ENCODE results near the gene ZNF444. TPM values are rescaled to one million over a fixed set of nuclear protein-coding genes. Genes with fewer than 3 reads are reported as not detected.
A peak's percentile ranks its signal among the peaks of the same experiment; 100 is the strongest.
"Not testable (repeated sequence)": the region's sequence is repeated elsewhere in the genome, so short reads cannot be mapped to it uniquely, and the experiment has no call there.

Gene ZNF444
- 30.2 and 36.6 TPM in 2 replicates for total RNA-seq (2014; rRNA removed; shearing (Covaris generic))

DNA sequence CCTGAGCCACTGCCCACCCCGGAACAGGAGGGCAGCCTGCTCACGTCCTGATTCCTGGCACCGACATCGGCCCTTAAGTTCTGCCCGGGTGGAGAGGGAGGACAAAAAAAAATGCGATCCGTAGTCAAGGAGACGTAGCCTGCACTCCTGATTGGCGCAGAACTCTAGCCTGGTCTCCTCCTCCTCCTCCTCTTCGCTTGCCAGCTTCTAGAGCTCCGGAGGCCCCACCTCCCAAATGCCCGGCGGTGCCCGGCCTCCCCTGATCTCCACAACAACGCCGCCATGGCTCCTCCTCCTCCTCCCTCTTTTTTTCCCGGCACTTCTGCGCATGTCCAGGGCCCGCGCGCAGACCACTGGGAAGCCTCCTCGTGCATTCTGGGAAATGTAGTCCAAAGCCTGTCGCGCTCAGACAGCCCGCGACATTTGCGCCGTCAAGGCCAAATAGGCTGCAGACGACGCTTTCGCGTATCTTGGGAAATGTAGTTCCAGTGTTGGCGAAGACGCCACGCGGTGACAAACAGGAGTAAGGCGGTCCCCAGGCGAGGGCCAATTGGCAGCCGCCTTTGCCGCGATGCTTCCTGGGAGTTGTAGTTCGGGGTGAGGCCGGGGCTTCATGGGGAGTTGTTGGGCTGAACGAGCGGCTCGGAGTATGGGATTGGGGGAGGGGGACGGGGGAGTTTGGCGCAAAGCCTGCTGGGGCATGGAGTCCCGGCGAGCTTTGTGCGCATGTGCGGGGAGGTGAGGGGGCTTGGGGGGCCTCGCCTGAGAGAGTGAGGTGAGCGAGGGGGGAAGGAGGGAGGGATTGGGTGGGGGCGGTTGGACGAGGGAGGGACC lies at the start of gene ZNF444:
ZNF444 (plus strand) TSS at position 705 of the 834 bp plus-strand sequence. CDS start 5,625 bp downstream, outside the sequence.
- in situ Hi-C loops (cut with HindIII; ENCODE audit: low sequenced_read_pairs) = no loop called here
- peak; percentile 99 for DNase-seq (ENCODE audit: low spot score)

DNA sequence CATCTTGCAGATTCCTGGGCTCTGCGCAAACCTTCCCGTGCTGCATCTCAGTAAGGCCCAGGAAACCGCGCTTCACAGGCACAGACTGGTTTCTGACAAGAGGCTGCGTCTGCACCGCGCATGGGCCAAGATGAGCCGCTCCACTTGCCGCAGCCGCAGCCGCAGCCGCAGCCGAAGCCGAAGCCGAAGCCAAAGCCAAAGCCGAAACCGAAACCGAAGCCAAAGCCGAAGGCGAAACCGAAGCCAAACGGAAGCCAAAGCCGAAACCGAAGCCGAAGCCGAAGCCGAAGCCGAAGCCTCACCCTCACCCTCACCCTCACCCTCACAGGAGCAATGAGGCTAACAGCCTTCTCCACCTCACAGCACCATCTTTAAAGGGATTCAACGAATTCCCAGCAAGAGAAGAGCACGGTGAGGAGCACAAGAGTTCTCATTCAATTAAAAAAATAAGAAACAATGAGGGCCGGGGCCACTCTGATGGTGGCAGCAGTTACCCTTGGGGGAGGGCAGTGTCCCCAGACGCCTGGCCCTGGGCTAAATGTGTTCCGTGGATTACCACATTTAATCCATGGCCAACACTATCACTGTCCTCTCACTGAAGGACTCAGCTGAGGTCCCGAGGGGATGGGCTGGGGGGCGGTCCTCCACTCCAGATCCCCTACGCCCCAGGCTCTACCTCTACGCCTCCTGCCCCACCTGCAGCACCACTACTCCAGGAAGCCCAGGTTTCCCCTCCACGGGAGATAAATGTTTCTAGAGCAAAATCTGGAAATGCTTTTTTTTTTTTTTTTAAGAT lies 49.1 kb upstream of the ZNF444 start:
- DNase-seq (ENCODE audit: low spot score) = no peak
- in situ Hi-C loops (cut with HindIII; ENCODE audit: low sequenced_read_pairs) = no loop called here

DNA sequence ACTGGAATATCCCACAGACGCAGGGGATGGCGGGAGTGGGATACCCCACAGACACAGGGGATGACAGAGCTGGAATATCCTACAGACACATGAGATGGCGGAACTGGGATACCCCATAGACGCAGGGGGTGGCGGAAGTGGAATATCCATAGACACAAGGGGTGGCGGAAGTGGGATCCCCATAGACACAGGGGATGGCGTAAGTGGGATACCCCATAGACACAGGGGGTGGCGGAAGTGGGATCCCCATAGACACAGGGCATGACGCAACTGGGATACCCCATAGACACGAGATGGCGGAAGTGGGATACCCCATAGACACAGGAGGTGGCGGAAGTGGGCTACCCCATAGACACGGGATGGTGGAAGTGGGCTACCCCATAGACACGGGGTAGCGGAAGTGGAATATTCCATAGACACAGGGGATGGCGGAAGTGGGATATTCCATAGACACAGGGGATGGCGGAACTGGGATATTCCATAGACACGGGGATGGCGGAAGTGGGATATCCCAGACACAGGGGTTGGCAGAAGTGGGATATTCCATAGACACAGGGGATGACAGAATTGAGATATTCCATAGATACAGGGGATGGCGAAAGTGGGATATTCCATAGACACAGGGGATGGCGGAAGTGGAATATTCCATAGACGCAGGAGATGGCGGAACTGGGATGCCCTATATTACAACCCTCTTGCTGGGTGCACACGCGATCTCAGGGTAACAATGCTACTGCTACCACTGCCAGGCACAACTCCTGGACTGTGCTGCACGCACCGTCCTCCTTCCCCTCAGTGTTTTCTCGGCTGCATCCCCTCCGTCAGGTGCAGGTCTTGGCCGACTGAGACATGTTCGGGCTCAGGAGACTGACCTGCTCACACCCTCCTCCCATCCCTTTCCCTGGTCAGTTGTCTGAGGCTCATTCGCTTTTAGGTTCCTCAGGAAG lies 48.1 kb upstream of the ZNF444 start:
- no peak for DNase-seq (ENCODE audit: low spot score)
- in situ Hi-C loops (cut with HindIII; ENCODE audit: low sequenced_read_pairs) = no loop called here

DNA sequence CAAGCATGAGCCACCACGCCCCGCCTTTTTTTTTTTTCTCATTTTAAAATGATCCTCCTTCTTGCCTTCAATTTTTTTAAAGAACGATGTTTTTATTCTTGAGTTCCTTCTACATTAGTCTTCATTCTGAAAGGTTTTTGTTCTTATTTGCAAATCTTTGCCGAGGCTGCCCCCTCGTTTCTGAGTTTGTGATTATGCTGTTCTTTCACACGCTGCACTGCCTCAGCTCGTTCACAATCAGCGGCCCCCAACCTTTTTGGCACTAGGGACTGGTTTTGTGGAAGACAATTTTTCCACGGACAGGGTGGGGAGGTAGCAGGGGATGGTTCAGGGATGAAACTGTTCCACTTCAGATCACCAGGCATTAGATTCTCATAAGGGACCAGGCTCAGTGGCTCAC lies 46.6 kb upstream of the ZNF444 start:
- DNase-seq (ENCODE audit: low spot score) = no peak
- in situ Hi-C loops (cut with HindIII; ENCODE audit: low sequenced_read_pairs) = no loop called here

DNA sequence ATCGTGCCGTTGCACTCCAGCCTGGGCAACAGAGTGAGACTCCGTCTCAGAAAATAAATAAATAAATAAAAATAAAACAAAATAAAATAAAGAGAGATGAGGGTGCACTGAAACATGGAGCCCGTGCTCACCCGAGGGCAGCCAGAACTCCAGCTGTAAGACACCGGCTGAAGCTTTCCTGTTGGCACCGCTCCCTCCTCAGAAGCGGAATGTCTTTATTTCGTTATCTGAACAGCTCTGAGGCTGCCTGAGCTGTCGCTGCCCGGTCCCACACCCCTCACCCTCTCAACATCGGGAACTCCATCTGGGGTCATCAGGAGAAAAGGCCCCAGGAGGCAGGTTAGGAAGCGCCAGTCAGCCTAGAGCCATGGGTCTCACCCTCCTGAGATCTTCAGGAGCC lies 44.4 kb upstream of the ZNF444 start:
- in situ Hi-C loops (cut with HindIII; ENCODE audit: low sequenced_read_pairs) = no loop called here

DNA sequence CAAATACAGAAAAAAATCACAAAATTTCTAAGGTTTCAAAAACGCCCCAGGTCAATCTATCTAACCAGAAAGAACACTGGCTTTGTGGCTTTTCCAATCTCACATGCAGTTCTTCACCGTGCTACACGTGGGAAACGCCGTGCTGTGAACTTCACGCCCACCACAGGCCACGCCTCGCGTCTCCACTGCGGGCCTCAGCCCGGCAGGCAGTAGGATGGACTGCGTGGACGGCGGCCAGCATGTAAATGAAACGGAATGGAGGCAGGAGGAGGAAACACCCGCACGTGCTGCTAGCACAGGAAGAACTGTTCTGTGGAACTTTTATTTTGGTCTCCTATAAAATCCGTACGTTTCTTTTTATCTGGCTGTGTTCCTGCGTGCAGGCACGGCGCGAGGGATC lies 43.8 kb upstream of the ZNF444 start:
- in situ Hi-C loops (cut with HindIII; ENCODE audit: low sequenced_read_pairs) = no loop called here
- DNase-seq (ENCODE audit: low spot score) = no peak

More for the DNA sequence above, 44.4 kb upstream of the ZNF444 start:
- DNase-seq (ENCODE audit: low spot score) = no peak

DNA sequence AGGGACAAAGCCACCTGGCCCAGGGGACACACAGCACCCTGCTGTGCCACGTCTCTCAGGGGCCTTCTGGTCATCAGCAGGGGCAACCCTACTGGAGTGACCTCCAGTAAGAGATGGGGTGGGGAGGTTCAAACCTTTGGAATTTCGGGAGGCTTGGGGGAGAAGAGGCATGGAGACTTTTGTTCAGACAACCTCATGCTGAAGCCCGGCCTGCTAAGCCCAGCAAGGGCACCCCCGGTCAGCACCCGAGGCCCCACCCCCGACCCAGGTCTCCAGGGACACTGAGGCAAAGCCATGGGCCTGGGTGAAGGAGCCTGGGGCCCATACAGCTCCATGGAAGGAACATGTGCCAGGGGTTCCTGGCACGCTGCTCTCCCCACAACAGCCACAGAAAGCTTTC lies 43.3 kb upstream of the ZNF444 start:
- DNase-seq (ENCODE audit: low spot score) = no peak
- in situ Hi-C loops (cut with HindIII; ENCODE audit: low sequenced_read_pairs) = no loop called here

DNA sequence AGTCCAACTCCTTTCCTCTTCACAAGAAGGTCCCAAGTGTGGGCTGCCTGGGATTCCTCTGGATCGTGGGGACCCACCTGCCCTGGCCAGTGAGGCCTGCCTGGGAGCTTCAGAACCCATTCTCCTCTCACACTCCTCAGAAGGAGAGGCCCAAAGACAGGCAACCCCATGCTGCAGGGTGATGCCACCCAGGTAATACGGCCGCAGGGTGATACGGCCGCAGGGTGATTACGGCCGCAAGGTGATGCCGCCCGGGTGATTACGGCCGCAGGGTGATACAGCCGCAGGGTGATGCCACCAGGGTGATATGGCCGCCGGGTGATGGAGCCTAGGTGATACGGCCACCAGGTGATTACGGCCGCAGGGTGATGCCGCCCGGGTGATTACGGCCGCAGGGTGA lies 42.9 kb upstream of the ZNF444 start:
- in situ Hi-C loops (cut with HindIII; ENCODE audit: low sequenced_read_pairs); DNase-seq (ENCODE audit: low spot score): not testable (repeated sequence)

DNA sequence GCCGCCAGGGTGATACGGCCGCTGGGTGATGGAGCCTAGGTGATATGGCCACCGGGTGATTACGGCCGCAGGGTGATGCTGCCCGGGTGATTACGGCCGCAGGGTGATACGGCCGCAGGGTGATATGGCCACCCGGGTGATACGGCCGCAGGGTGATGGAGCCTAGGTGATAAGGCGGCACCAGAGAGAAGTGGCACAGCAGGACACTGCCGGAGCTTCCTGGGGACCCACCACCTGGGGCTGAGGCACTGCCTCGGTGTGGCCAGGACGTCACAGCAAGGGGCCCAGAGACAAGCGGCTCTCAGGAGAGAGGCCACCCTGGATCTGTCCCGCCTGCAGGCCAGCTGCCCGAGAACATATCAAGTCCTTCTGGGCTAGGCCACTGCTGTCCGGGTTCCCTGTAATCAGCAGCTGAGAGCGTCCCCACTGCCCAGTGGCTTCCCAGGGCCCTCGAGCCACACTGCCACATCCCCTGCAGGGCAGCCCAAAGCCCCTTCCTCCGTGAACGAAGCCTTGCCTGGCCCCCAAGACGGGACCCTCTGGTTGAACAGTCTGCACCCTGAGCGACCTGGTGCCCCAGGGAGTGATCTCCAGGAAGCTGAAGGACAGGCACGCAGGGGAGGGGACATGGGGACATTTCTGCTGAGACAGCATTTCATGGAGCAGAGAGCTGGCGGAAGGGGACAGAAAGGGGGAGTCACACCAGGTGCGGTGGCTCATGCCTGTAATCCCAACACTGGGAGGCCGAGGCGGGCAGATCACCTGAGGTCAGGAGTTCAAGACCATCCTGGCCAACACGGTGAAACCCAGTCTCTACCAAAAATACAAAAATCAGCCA lies 42.1 kb upstream of the ZNF444 start:
- DNase-seq (ENCODE audit: low spot score) = no peak
- in situ Hi-C loops (cut with HindIII; ENCODE audit: low sequenced_read_pairs) = no loop called here

DNA sequence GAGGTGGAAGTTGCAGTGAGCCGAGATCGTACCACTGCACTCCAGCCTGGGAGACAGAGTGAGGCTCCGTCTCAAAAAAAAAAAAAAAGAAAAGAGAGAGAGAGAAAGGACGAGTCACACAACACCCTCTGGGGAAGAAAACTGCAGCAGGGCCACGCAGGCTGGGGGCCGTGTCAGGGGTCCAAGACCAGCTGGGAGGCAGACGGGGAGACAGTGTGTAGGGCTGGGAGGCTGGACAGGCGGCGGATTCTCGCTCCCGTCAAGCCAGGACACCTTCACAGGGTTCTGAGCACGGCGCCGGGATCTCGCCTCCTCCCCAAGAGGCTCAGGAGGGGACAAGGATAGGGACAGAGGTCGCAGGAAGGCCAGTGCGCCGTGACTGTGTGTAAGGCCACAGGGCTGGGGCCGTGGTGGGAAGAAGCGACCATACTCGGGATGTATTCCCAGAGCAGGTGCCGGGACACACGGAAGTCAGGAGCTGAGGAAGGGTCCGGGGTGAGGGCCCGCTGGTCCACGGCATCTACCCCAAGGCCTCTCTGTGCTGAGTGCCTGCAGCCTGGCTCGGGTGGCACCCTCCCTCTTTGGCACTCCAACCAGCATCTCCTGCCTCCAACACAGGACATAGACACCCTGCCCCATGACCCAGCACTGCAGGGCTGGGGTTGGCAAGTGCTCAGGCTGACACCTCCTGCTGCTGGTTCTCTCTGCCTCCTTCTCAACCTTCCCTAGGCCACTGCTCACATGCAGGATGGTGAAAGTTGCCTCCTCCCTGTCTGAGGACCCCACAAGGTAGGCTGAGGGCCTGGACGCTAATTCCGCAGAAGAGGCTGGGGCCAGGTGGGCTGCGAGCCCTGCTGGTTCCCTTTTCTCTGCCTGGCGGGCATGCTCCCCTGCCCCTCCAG lies 41.2 kb upstream of the ZNF444 start:
- DNase-seq (ENCODE audit: low spot score) = no peak
- in situ Hi-C loops (cut with HindIII; ENCODE audit: low sequenced_read_pairs) = no loop called here

DNA sequence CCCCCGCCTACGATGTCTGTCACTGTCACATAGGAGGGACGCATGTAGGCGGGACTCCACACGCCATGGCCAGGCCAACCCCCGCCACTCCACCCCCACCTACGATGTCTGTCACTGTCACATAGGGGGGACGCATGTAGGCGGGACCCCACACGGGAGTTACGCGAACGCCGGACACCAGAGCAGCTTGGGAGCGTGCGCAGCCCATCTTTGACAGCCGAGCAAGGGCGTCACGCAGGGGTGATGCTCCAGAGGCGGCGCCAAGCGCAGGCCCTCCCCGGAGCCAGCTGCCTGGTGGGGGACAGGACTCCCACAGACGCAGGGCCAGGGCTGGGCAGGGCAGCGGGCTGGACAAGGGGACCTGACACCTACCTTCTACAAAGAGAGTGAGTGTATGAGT lies 40.0 kb upstream of the ZNF444 start:
- in situ Hi-C loops (cut with HindIII; ENCODE audit: low sequenced_read_pairs) = no loop called here

DNA sequence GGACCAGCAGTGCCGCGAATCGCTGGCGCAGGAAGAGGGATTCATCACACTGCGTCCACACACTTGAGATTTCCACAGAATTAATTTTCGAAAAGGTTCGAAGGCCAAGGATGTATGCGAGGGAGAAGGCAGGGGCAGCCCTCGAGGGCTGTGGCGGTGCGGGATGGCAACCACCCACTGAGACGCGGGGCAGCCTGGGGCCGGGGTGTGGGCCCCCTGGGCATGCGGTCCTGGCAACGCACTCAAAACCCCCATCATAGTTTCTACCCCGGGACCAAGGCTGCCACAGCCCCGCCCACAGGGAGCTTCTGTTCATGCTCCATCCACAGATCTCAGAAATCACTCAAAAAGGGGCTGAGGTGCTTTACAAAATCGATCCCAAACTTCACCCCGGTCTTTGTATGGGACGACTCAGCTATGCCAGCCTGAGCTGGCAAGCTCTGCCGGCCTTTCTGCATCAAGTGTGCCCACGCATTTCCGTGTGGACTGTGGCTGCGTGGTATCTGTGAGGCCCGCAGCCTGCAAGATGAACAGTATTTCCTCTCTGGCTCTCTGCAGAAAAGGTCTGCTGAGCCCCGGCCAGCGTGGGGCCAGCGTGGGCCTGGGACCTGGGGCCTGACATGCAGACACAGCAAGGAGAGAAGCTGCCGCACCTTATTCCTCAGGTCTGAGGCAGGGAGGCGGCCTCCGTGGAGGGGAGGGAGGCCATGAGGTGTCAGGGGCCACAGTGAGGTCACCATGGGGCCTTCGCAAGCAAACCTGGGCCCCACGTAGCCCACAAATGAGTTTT lies 39.1 kb upstream of the ZNF444 start:
- no peak for DNase-seq (ENCODE audit: low spot score)
- in situ Hi-C loops (cut with HindIII; ENCODE audit: low sequenced_read_pairs) = no loop called here

More for the DNA sequence above, 40.0 kb upstream of the ZNF444 start:
- no peak for DNase-seq (ENCODE audit: low spot score)

DNA sequence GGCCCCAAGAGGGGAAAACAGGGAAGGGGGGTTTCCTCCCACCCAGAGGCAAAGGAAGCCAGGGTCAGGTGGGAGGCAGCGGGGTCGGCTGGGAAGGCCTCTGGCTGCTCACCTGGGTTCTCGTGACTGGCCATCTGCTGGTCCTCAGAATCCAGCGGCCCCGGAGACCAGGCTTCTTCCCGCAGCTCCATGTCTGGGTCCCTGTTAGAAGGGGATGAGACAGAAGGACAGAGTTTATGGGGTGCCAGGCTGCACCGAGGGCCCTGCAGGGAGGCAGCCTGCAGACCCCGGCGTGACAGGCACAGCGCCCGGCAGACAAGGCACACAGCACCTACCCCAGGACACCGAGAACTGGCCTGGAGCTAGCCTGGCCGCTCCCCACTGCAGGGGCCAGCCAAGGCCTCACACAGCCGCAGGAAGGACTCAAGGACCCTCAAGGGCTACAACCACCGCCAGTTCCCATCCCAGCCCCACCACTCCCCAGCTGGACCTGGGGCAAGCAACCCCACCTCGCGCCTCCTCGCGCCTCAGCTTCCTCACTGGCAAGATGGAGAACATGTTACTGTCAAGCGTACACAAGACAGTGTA lies 38.0 kb upstream of the ZNF444 start:
- in situ Hi-C loops (cut with HindIII; ENCODE audit: low sequenced_read_pairs) = no loop called here
- no peak for DNase-seq (ENCODE audit: low spot score)

DNA sequence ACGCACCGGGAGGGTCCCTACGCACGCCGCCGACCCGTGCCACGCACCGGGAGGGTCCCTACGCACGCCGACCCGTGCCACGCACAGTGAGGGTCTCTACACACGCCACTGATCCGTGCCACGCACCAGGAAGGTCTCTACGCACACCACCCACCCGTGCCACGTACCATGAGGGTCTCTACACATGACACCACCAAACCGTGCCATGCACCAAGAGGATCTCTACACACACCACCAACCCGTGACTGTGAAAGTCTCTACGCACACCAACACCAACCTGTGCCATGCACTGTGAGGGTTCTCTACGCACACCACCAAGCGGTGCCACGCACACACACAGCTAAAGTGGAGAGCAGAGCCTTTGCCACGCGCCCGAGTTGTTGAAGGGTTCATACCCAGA lies 36.7 kb upstream of the ZNF444 start:
- no peak for DNase-seq (ENCODE audit: low spot score)
- in situ Hi-C loops (cut with HindIII; ENCODE audit: low sequenced_read_pairs) = no loop called here

DNA sequence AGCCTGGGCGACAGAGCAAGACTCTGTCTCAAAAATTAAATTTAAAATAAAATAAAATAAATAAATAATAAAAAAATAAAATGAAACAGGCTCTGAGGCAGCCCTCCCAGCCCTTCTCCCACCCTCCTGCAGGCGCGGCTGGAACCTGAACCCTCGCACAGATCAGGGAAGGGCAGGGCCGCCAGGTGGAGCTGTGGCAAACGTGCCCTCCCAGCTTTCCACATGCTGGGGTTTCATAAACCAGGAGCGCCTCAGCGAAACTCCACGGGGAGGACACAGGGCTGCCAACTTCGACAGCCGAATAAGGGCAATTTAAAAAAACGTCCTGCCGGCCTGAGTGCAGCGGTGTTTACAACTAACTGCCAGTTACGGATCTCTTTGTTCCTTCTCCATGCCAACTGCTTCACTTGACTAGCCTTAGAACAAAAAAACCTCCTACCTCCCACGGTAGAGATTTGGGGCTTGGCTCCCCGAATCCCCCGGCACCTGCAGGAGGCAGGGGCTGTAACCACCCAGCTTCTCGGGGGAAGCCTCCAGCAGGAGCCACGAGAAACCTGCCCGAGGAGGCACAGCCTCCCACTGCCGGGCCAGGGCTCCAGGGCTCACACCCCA lies 35.9 kb upstream of the ZNF444 start:
- in situ Hi-C loops (cut with HindIII; ENCODE audit: low sequenced_read_pairs) = no loop called here
- DNase-seq (ENCODE audit: low spot score) = peak; percentile 77

DNA sequence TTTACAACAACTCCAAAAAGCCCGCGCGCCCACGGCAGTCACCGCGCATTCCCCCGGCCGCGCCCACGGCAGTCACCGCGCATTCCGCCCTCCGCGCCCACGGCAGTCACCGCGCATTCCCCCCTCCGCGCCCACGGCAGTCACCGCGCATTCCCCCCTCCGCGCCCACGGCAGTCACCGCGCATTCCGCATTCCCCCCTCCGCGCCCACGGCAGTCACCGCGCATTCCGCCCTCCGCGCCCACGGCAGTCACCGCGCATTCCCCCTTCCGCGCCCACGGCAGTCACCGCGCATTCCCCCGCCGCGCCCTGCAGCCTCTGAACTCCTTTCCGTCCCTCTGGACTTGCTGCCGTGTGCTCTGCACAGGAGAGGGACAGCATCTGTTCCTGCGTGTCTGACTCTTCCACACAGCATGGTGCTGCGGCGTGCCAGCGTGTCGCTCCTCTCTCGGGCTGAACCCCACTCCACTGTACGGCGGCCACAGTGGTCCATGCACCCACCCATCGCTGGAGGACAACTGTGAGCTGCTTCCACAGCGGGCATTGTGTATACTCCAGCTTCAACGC lies 35.2 kb upstream of the ZNF444 start:
- in situ Hi-C loops (cut with HindIII; ENCODE audit: low sequenced_read_pairs); DNase-seq (ENCODE audit: low spot score): not testable (repeated sequence)
